Measurements from ENCODE around the gene MAP2K1.

MAP2K1 gene

GRCh38 chr15:66413579-66413978, 26.9 kb downstream of the MAP2K1 start:
- FAIRE-seq (no peak), DNase-seq (ENCODE audit: insufficient read length, low spot score) (no peak)
- TF ChIP-seq CTCF (IDR thresholded peaks at IDR 0.05; ENCODE audit: insufficient read depth, missing control alignments) = no peak

- FAIRE-seq (no peak), DNase-seq (ENCODE audit: insufficient read length, low spot score) (no peak)
- TF ChIP-seq CTCF (IDR thresholded peaks at IDR 0.05; ENCODE audit: insufficient read depth, missing control alignments) = no peak
These were observed 28.6 kb downstream of the MAP2K1 start for GRCh38 chr15:66415360-66415759.

GRCh38 chr15:66417736-66418135, 31.0 kb downstream of the MAP2K1 start:
- TF ChIP-seq CTCF (IDR thresholded peaks at IDR 0.05; ENCODE audit: insufficient read depth, missing control alignments) = no peak
- FAIRE-seq (no peak), DNase-seq (ENCODE audit: insufficient read length, low spot score) (no peak)

GRCh38 chr15:66419471-66419870, 32.8 kb downstream of the MAP2K1 start:
- TF ChIP-seq CTCF (IDR thresholded peaks at IDR 0.05; ENCODE audit: insufficient read depth, missing control alignments) = no peak
- DNase-seq (ENCODE audit: insufficient read length, low spot score) (no peak), FAIRE-seq (no peak)

- DNase-seq (ENCODE audit: insufficient read length, low spot score) = no peak
- no peak for FAIRE-seq
- TF ChIP-seq CTCF (IDR thresholded peaks at IDR 0.05; ENCODE audit: insufficient read depth, missing control alignments) = no peak
These were observed 35.6 kb downstream of the MAP2K1 start for GRCh38 chr15:66422347-66422746.

GRCh38 chr15:66423149-66423548, 36.4 kb downstream of the MAP2K1 start:
- FAIRE-seq = no peak
- DNase-seq (ENCODE audit: insufficient read length, low spot score) = no peak
- no peak for TF ChIP-seq CTCF (IDR thresholded peaks at IDR 0.05; ENCODE audit: insufficient read depth, missing control alignments)

- FAIRE-seq (no peak), DNase-seq (ENCODE audit: insufficient read length, low spot score) (no peak)
- TF ChIP-seq CTCF (IDR thresholded peaks at IDR 0.05; ENCODE audit: insufficient read depth, missing control alignments) = no peak
These were observed 38.4 kb downstream of the MAP2K1 start for GRCh38 chr15:66424963-66425612.

Data from D721Med (cell line).